ENCODE measurements around the gene TRIB2.

TRIB2 gene

DNA sequence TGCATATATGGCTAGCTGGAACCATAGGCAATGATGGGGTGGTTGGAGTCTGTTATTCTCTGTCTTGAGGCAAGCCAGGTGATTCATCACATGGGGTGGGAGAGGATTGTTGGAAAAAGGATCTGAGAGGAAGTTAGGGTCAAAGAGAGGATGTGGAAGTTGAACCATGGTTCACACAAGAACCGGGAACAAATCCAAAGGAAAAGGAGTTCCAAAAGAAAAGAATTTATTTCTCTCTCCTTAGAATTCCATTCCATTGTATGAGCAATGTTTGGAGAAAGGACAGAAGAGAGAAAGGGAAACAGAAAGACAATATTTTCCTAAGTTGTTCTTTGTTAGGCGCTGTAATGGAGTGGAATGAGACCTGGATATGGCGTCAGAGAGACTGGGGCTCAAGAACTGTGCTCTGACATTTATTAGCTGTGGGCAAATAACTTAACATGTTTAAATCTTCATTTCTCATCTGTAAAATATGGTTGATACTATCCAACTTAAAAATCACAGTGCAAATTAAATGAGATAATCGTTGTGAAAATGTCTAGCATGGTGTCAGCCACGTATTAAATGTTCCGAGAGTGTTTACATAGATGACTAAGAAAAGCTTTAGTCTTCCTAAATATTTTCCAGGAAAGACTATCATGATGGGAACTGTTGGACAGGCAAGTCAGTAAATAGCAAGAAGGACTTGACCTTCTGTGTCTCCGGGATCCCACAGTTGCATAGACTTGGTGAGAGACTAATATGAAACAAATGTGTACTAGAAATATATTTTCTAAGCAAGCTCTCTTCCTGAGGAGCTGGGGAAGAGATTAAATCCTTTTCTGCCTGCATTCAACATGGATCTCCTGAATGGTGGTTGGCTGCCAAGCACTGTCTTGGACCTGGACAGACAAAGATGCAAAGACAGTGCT is 71.4 kb downstream of the TRIB2 start:
- no peaks in the 10 kb centered on the region for H3K27me3 ChIP-seq (ENCODE audit: insufficient read depth, insufficient read length)
- TF ChIP-seq ZNF274 (IDR thresholded peaks at IDR 0.05; ENCODE audit: low read depth, low read length) (no peak), SUZ12 (IDR thresholded peaks at IDR 0.05; ENCODE audit: extremely low read depth, insufficient read depth, insufficient read length) (no peak), YY1 (IDR thresholded peaks at IDR 0.05; ENCODE audit: insufficient read depth, insufficient read length) (no peak)
- no peaks in the 10 kb centered on the region for H3K36me3 ChIP-seq (ENCODE audit: insufficient read depth, insufficient read length, low read length)
- no peak overlapping the region for H3K9ac ChIP-seq (ENCODE audit: insufficient read length, low read depth)
- no peak for DNase-seq (ENCODE audit: low read depth, low spot score)
- no peaks in the 10 kb centered on the region for H3K4me1 ChIP-seq (ENCODE audit: insufficient read depth, insufficient read length)
- no peak overlapping the region for H3K4me3 ChIP-seq (ENCODE audit: insufficient read length, low read depth)
- peaks cover 10% of the 10 kb centered on the region; the same call in 1 of the 2 replicates for H3K9me3 ChIP-seq (ENCODE audit: insufficient read depth, low read length)

DNA sequence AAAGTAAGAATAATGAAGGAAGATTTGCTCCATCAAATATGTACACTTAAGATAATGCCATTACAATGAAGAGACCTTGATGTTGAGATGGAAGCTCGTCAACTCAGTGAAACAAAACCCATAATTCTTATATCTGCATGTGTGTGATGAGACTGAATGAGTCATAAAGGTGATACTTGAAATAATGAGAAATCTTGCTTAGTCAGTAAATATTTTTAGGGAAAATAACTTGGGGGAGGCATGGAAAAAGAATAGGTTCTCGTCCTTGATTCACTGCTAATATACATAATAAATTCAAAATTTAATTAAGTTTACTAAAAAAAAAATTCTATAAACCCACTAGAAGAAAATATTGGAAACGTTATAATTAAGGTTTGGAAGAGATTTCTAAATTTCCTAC is 75.2 kb downstream of the TRIB2 start:
- Histone ChIP-seq H3K4me1 (ENCODE audit: insufficient read depth, insufficient read length) (no peaks in the 10 kb centered on the region), H3K36me3 (ENCODE audit: insufficient read depth, insufficient read length, low read length) (no peaks in the 10 kb centered on the region), H3K27me3 (ENCODE audit: insufficient read depth, insufficient read length) (no peaks in the 10 kb centered on the region), H3K9me3 (ENCODE audit: insufficient read depth, low read length) (no peaks in the 10 kb centered on the region), H3K9ac (ENCODE audit: insufficient read length, low read depth) (no peak overlapping the region), H3K4me3 (ENCODE audit: insufficient read length, low read depth) (no peak overlapping the region)
- TF ChIP-seq ZNF274 (IDR thresholded peaks at IDR 0.05; ENCODE audit: low read depth, low read length): no peak
- TF ChIP-seq YY1 (IDR thresholded peaks at IDR 0.05; ENCODE audit: insufficient read depth, insufficient read length): no peak
- TF ChIP-seq SUZ12 (IDR thresholded peaks at IDR 0.05; ENCODE audit: extremely low read depth, insufficient read depth, insufficient read length): no peak
- DNase-seq (ENCODE audit: low read depth, low spot score): no peak

Data from NT2/D1 (cell line).